K562 (cell line): Measurements from ENCODE around the gene CKMT2. TPM values are rescaled to one million over a fixed set of nuclear protein-coding genes. Genes with fewer than 3 reads are reported as not detected.

Source experiments
- ATAC-seq: fragments of 200-7000 bp; cut with Tn5 transposase; 3 replicates; pipeline ENCODE4 v1.9.1; 2020; ENCODE audit warnings: moderate library complexity
- BruUV-seq: library from RNA; stranded (reverse); fragments of 400-500 nt; replicated peaks from 2 replicates; lab custom pipeline; 2021; lab: Mats Ljungman, UMichigan
- CTCF ChIA-PET: fragments of 300-600 bp; formaldehyde crosslinking; extraction: SDS; loops from one replicate; lab custom pipeline; 2021; ENCODE audit warnings: low intra/inter-chr PET ratio; lab: Yijun Ruan, JAX
- POLR2A ChIA-PET: fragments of 300-600, 350-650 bp; sonication (Branson Sonifier 250); formaldehyde crosslinking; extraction: SDS; loops from one replicate; lab custom pipeline; 2021; ENCODE audit warnings: antibody characterized with exemption, inconsistent platforms; lab: Yijun Ruan, JAX
- DNase-seq, 4 experiments: peaks; one replicate each; pipeline versions ENCODE4 v3.0.0 to v3.0.0-alpha.2; 2011 to 2018; ENCODE audit warnings: low spot score in 3 of 4, mixed read lengths in 3 of 4; ENCODE audit errors: extremely low read depth in 1 of 4
- FAIRE-seq: peaks from 2 replicates; lab custom pipeline; 2011; peaks lifted over from hg19 to GRCh38; lab: Jason Lieb, UNC
- H2AFZ ChIP-seq: 2 replicates; pipeline ENCODE4 v1.6.0; 2011; ENCODE audit warnings: low read depth, low read length, control low read depth, inconsistent platforms
- H3K27ac ChIP-seq: fragments of 200-600 bp; 3 replicates; pipeline ENCODE4 v1.8.0; 2011; ENCODE audit warnings: low read depth, mild to moderate bottlenecking, control low read depth, inconsistent platforms, low read length, moderate library complexity, mixed read lengths; ENCODE audit errors: extremely low read depth
- H3K27me3 ChIP-seq, 2 experiments: fragments of 300-600 bp in 1 of 2; 2 replicates in 1 of 2; 3 replicates in 1 of 2; pipeline versions ENCODE4 v1.6.0 to v1.8.0; 2011; ENCODE audit warnings: inconsistent platforms in 2 of 2, low read length in 2 of 2, mild to moderate bottlenecking in 1 of 2, mixed read lengths in 1 of 2, moderate library complexity in 1 of 2; ENCODE audit not compliant: control insufficient read depth in 2 of 2, insufficient read depth in 2 of 2
- H3K36me3 ChIP-seq: fragments of 300-600 bp; 3 replicates; pipeline ENCODE4 v1.8.0; 2011; ENCODE audit warnings: mild to moderate bottlenecking, low read length, inconsistent platforms; ENCODE audit not compliant: control insufficient read depth, insufficient read depth
- H3K4me1 ChIP-seq, 2 experiments: fragments of 200-600 bp in 1 of 2; replicated peaks in 1 of 2; 2 replicates in 1 of 2; 3 replicates in 1 of 2; pipeline versions ENCODE4 v1.5.1 to v1.8.0; 2011; ENCODE audit warnings: inconsistent platforms in 2 of 2, low read length in 2 of 2, mild to moderate bottlenecking in 1 of 2, mixed read lengths in 1 of 2, moderate library complexity in 1 of 2; ENCODE audit not compliant: control insufficient read depth in 2 of 2, insufficient read depth in 2 of 2
- H3K4me2 ChIP-seq: 2 replicates; pipeline ENCODE4 v1.6.1; 2011; ENCODE audit warnings: low read length, control low read depth, inconsistent platforms, mixed read lengths; ENCODE audit not compliant: insufficient read depth
- H3K4me3 ChIP-seq: fragments of 200-600 bp; sonication (generic), shearing (Covaris generic); 2 replicates; pipeline ENCODE4 v1.5.1; 2016; ENCODE audit warnings: control low read depth, inconsistent platforms
- H3K79me2 ChIP-seq: fragments of 200-600 bp; 3 replicates; pipeline ENCODE4 v1.8.0; 2011; ENCODE audit warnings: low read length, inconsistent platforms; ENCODE audit not compliant: control insufficient read depth, insufficient read depth
- H3K9ac ChIP-seq, 2 experiments: 2 replicates each; pipeline versions ENCODE4 v1.6.0 to v1.6.1; 2011; ENCODE audit warnings: low read depth in 2 of 2, low read length in 2 of 2, control low read depth in 1 of 2, inconsistent platforms in 1 of 2, mild to moderate bottlenecking in 1 of 2, mixed read lengths in 1 of 2; ENCODE audit not compliant: insufficient read depth in 1 of 2
- H3K9me1 ChIP-seq: one replicate; pipeline ENCODE4 v1.6.0; 2011; ENCODE audit warnings: inconsistent platforms, mild to moderate bottlenecking, low read length, moderate library complexity; ENCODE audit not compliant: control insufficient read depth, insufficient read depth
- H3K9me3 ChIP-seq: replicated peaks from 2 replicates; pipeline ENCODE4 v1.5.1; 2011; ENCODE audit warnings: low read depth, low read length, inconsistent platforms; ENCODE audit not compliant: control insufficient read depth, insufficient read depth
- H4K20me1 ChIP-seq: replicated peaks from 2 replicates; pipeline ENCODE4 v1.6.1; 2011; ENCODE audit warnings: low read length, inconsistent platforms, mixed read lengths; ENCODE audit not compliant: control insufficient read depth, insufficient read depth
- ETV1 ChIP-seq: fragments of 450-650 bp; conservative IDR thresholded peaks from 2 replicates; pipeline ENCODE4 v1.6.1; 2016; ENCODE audit warnings: missing genetic modification characterization, control low read depth, low read depth, missing compliant biosample characterization
- HNRNPK ChIP-seq: fragments of 200-400 bp; formaldehyde crosslinking; IDR thresholded peaks from one replicate; pipeline ENCODE4 v1.6.1; 2018; ENCODE audit warnings: mild to moderate bottlenecking, low read depth, low read length; ENCODE audit not compliant: poor library complexity, severe bottlenecking
- REST ChIP-seq, 2 experiments: fragments of 450-650 bp; formaldehyde crosslinking in 1 of 2; IDR thresholded peaks; 2 replicates each; pipeline versions ENCODE4 v1.4.0 to v1.6.1; 2014 to 2020; ENCODE audit warnings: mild to moderate bottlenecking in 2 of 2, borderline replicate concordance in 1 of 2, low read depth in 1 of 2
- RFX5 ChIP-seq: IDR thresholded peaks from 2 replicates; pipeline ENCODE4 v1.6.1; 2011; ENCODE audit warnings: low read depth, mild to moderate bottlenecking, improper control_type of control experiment, low read length
- SRF ChIP-seq, 2 experiments: fragments of 250-450, 450-650 bp in 1 of 2; sonication (Bioruptor Pico) in 1 of 2; sonication (generic) in 1 of 2; formaldehyde crosslinking; IDR thresholded peaks; 2 replicates each; pipeline versions ENCODE4 v1.5.0 to v1.5.1; 2020 to 2022; ENCODE audit warnings: mild to moderate bottlenecking in 1 of 2, missing genetic modification reagents in 1 of 2
- SRSF3 ChIP-seq: fragments of 200-400 bp; formaldehyde crosslinking; IDR thresholded peaks from 2 replicates; pipeline ENCODE4 v1.6.1; 2016; ENCODE audit warnings: mild to moderate bottlenecking, low read length, moderate library complexity; ENCODE audit not compliant: insufficient read depth
- ZKSCAN1 ChIP-seq: fragments of 150-350 bp; IDR thresholded peaks from 2 replicates; pipeline ENCODE4 v1.6.1; 2016; ENCODE audit warnings: low read depth, low read length
- ZNF586 ChIP-seq: fragments of 450-650 bp; formaldehyde crosslinking; conservative IDR thresholded peaks from 2 replicates; pipeline ENCODE4 v1.4.0; 2020; ENCODE audit warnings: mild to moderate bottlenecking, moderate library complexity
- ZNF79 ChIP-seq: fragments of 250-450 bp; sonication (Bioruptor Pico); IDR thresholded peaks from 2 replicates; pipeline ENCODE4 v1.4.0; 2020; ENCODE audit warnings: low read depth, mild to moderate bottlenecking, moderate library complexity
- WGBS: fragments of 100-300 bp; shearing (Covaris generic); methylation state at CpG from one replicate; pipeline ENCODE4 v1.1.6; 2016; ENCODE audit warnings: low coverage, mixed read lengths; ENCODE audit not compliant: insufficient coverage; ENCODE audit errors: missing lambda C conversion rate; 5-methylcytosine and 5-hydroxymethylcytosine counted together
- in situ Hi-C: fragments of 300-500 bp; cut with MboI; formaldehyde crosslinking; loops from 4 replicates; pipeline ENCODE4 v1.15.0; 2018; ENCODE audit warnings: inconsistent platforms, mixed read lengths
- intact Hi-C: fragments of 100-400 bp; cut with micrococcal nuclease; formaldehyde crosslinking; loops from 2 replicates; pipeline ENCODE4 v1.14.2; 2022
- polyA plus RNA-seq, 8 experiments: library from polyadenylated mRNA; depleted of rRNA in 4 of 8; stranded (reverse) in 5 of 8; unstranded in 3 of 8; fragments of >200 nt; fragmentation: Nextera tagmentation in 2 of 8; fragmentation: Illumina TruSeq in 1 of 8; extraction: Ambion mirVana in 2 of 8; extraction: Trizol in 1 of 8; gene quantifications; 2 replicates each; pipeline versions ENCODE4 v1.2.1 to v1.2.3, GENCODE V29; 2011 to 2014; ENCODE audit warnings: inconsistent platforms in 1 of 8, missing spikeins in 1 of 8
- total RNA-seq, 7 experiments: library from RNA; depleted of rRNA in 6 of 7; stranded (reverse); fragments of >200 nt in 6 of 7; fragmentation: Illumina TruSeq in 2 of 7; extraction: Trizol in 2 of 7; gene quantifications; 2 replicates each; pipeline versions ENCODE4 v1.2.1 to v1.2.3, GENCODE V29; 2011 to 2021; ENCODE audit warnings: low replicate concordance in 1 of 7

Gene CKMT2
- total and polyA plus RNA-seq, 9 of the 15 experiments (the other 6 are each of a cell fraction or from before 2014, with no cell fraction given), result 0.03 TPM; not detected in 8

GRCh38 chr5:81228084-81228483 lies 5.0 kb upstream of the CKMT2 start (continued):
- TF ChIP-seq ZNF586 (CRISPR knock-in tag) (no peak), ZNF79 (CRISPR knock-in tag) (no peak), ETV1 (tag) (no peak), ZKSCAN1 (no peak), HNRNPK (no peak), SRSF3 (no peak), SRF (CRISPR knock-in tag; IDR thresholded peaks at IDR 0.05) (no peak)

- DNase-seq (no peak), FAIRE-seq (no peak), ATAC-seq (no peak)
- H3K4me3 ChIP-seq, result no peak overlapping the region
- no peaks in the 10 kb centered on the region for H3K36me3 ChIP-seq
- WGBS, result 27% methylated on average over 8 of the region's 8 CpGs
- TF ChIP-seq RFX5 (no peak), REST (IDR thresholded peaks at IDR 0.05; ENCODE audit: borderline replicate concordance) (peak; percentile 73), REST (CRISPR knock-in tag; IDR thresholded peaks at IDR 0.05; ENCODE audit: low read depth) (no peak)
- H3K4me2 ChIP-seq, result no peak overlapping the region
- in situ Hi-C loops (no loop called here), intact Hi-C loops (no loop called here)
- POLR2A ChIA-PET, result no interaction called here
- H3K9me1 ChIP-seq, result no peaks in the 10 kb centered on the region
- peaks cover 0 to 13% of the 10 kb centered on the region in 2 experiments; a peak in 2 of 5 replicates for H3K27me3 ChIP-seq
- no TSS peak for BruUV-seq
- H2AFZ ChIP-seq, result no peak overlapping the region
- H3K9ac ChIP-seq, result no peak overlapping the region
- no peaks in the 10 kb centered on the region for H4K20me1 ChIP-seq
- CTCF ChIA-PET, result no interaction called here
- H3K79me2 ChIP-seq, result no peaks in the 10 kb centered on the region
- no peaks in the 10 kb centered on the region for H3K9me3 ChIP-seq
- no peak overlapping the region for H3K27ac ChIP-seq
- peaks cover 0 to 7% of the 10 kb centered on the region in 2 experiments; a peak in 1 of 5 replicates for H3K4me1 ChIP-seq
Observed at GRCh38 chr5:81230416-81230815, 2.7 kb upstream of the CKMT2 start.
